H9 (cell line): ENCODE measurements around the gene HHAT. TPM values are rescaled to one million over a fixed set of nuclear protein-coding genes. Genes with fewer than 3 reads are reported as not detected.

Experiments
- DNase-seq: peaks from one replicate; pipeline ENCODE4 v3.0.0-alpha.2; 2017
- H2AFZ ChIP-seq: one replicate; pipeline ENCODE4 v1.6.1; 2013; ENCODE audit warnings: mild to moderate bottlenecking, low read length, control low read depth, moderate library complexity
- H2AK5ac ChIP-seq: 2 replicates; pipeline ENCODE4 v1.6.1; 2013; ENCODE audit warnings: low read length, control low read depth, mixed read lengths; ENCODE audit not compliant: insufficient read length
- H2BK120ac ChIP-seq: one replicate; pipeline ENCODE4 v1.6.1; 2013; ENCODE audit warnings: low read depth, mild to moderate bottlenecking, low read length, control low read depth, inconsistent platforms; ENCODE audit not compliant: poor library complexity, severe bottlenecking
- H2BK12ac ChIP-seq: 2 replicates; pipeline ENCODE4 v1.6.1; 2013; ENCODE audit warnings: low read length, control low read depth, mixed read lengths, low read depth; ENCODE audit not compliant: insufficient read length
- H2BK15ac ChIP-seq: 2 replicates; pipeline ENCODE4 v1.6.1; 2013; ENCODE audit warnings: low read depth, low read length, control low read depth
- H2BK20ac ChIP-seq: one replicate; pipeline ENCODE4 v1.6.1; 2013; ENCODE audit warnings: low read depth, mild to moderate bottlenecking, low read length, control low read depth, inconsistent platforms; ENCODE audit not compliant: poor library complexity, severe bottlenecking
- H2BK5ac ChIP-seq: 2 replicates; pipeline ENCODE4 v1.6.1; 2013; ENCODE audit warnings: low read length, control low read depth, mixed read lengths; ENCODE audit not compliant: insufficient read length
- H3K14ac ChIP-seq: 2 replicates; pipeline ENCODE4 v1.6.1; 2013; ENCODE audit warnings: low read length, control low read depth; ENCODE audit not compliant: insufficient read depth
- H3K18ac ChIP-seq: 2 replicates; pipeline ENCODE4 v1.6.1; 2013; ENCODE audit warnings: low read depth, mild to moderate bottlenecking, mixed read lengths, low read length, control low read depth; ENCODE audit not compliant: insufficient read length
- H3K23ac ChIP-seq: 2 replicates; pipeline ENCODE4 v1.6.1; 2013; ENCODE audit warnings: low read length, control low read depth, mixed read lengths, low read depth; ENCODE audit not compliant: insufficient read length
- H3K23me2 ChIP-seq: 2 replicates; pipeline ENCODE4 v1.6.1; 2013; ENCODE audit warnings: low read depth, mild to moderate bottlenecking, mixed read lengths, low read length, control low read depth; ENCODE audit not compliant: insufficient read length, poor library complexity, severe bottlenecking
- H3K27ac ChIP-seq: 2 replicates; pipeline ENCODE4 v1.5.1; 2013; ENCODE audit warnings: low read length, control low read depth, mixed read lengths, low read depth; ENCODE audit not compliant: insufficient read length
- H3K27me3 ChIP-seq: 2 replicates; pipeline ENCODE4 v1.6.1; 2013; ENCODE audit warnings: low read length, control low read depth, inconsistent platforms; ENCODE audit not compliant: insufficient read depth
- H3K4ac ChIP-seq: 2 replicates; pipeline ENCODE4 v1.6.1; 2013; ENCODE audit warnings: low read depth, mild to moderate bottlenecking, control low read depth, inconsistent platforms, low read length, moderate library complexity
- H3K4me1 ChIP-seq: 2 replicates; pipeline ENCODE4 v1.6.1; 2013; ENCODE audit warnings: low read length, control low read depth, inconsistent platforms; ENCODE audit not compliant: insufficient read depth
- H3K4me2 ChIP-seq: 2 replicates; pipeline ENCODE4 v1.6.1; 2013; ENCODE audit warnings: low read length, control low read depth, mixed read lengths; ENCODE audit not compliant: insufficient read length, insufficient read depth
- H3K56ac ChIP-seq: 2 replicates; pipeline ENCODE4 v1.6.1; 2013; ENCODE audit warnings: low read depth, mild to moderate bottlenecking, mixed read lengths, low read length, control low read depth; ENCODE audit not compliant: insufficient read length
- H3K79me1 ChIP-seq: 2 replicates; pipeline ENCODE4 v1.6.1; 2013; ENCODE audit warnings: low read depth, mild to moderate bottlenecking, moderate library complexity, low read length, control low read depth, inconsistent platforms; ENCODE audit not compliant: insufficient read depth, poor library complexity, severe bottlenecking
- H3K79me2 ChIP-seq: 2 replicates; pipeline ENCODE4 v1.6.1; 2013; ENCODE audit warnings: low read length, control low read depth, inconsistent platforms; ENCODE audit not compliant: insufficient read depth
- H3K9ac ChIP-seq: 2 replicates; pipeline ENCODE4 v1.6.1; 2013; ENCODE audit warnings: low read length, control low read depth, mixed read lengths; ENCODE audit not compliant: insufficient read length; ENCODE audit errors: extremely low read depth
- H3K9me3 ChIP-seq: one replicate; pipeline ENCODE4 v1.6.1; 2013; ENCODE audit warnings: low read depth, low read length, inconsistent platforms; ENCODE audit not compliant: control insufficient read depth
- H3T11ph ChIP-seq: one replicate; pipeline ENCODE4 v1.6.1; 2013; ENCODE audit warnings: mild to moderate bottlenecking, low read length, control low read depth, inconsistent platforms
- H4K20me1 ChIP-seq: one replicate; pipeline ENCODE4 v1.6.1; 2013; ENCODE audit not compliant: control insufficient read depth, insufficient read length, insufficient read depth
- H4K5ac ChIP-seq: 2 replicates; pipeline ENCODE4 v1.6.1; 2013; ENCODE audit warnings: low read depth, mild to moderate bottlenecking, mixed read lengths, low read length, control low read depth; ENCODE audit not compliant: insufficient read length
- H4K8ac ChIP-seq: replicated peaks from 2 replicates; pipeline ENCODE4 v1.6.1; 2013; ENCODE audit warnings: low read length, control low read depth, mixed read lengths, low read depth; ENCODE audit not compliant: insufficient read length
- H4K91ac ChIP-seq: 2 replicates; pipeline ENCODE4 v1.6.1; 2013; ENCODE audit warnings: low read depth, mild to moderate bottlenecking, moderate library complexity, mixed read lengths, low read length, control low read depth; ENCODE audit not compliant: insufficient read length
- H3K27ac Mint-ChIP-seq, 3 experiments: 2 replicates in 2 of 3; 3 replicates in 1 of 3; pipeline ENCODE4 v1.8.0; 2020 to 2021; ENCODE audit warnings: mixed read lengths in 3 of 3, mild to moderate bottlenecking in 1 of 3, moderate library complexity in 1 of 3
- H3K27me3 Mint-ChIP-seq: 2 replicates; pipeline ENCODE4 v1.8.0; 2021; ENCODE audit warnings: low read depth, mild to moderate bottlenecking, moderate library complexity, mixed read lengths
- H3K36me3 Mint-ChIP-seq, 3 experiments: 2 replicates in 2 of 3; 3 replicates in 1 of 3; pipeline ENCODE4 v1.8.0; 2020 to 2021; ENCODE audit warnings: low read depth in 3 of 3, mixed read lengths in 3 of 3; ENCODE audit not compliant: insufficient read depth in 1 of 3
- H3K4me1 Mint-ChIP-seq, 2 experiments: 2 replicates each; pipeline ENCODE4 v1.8.0; 2020; ENCODE audit warnings: mixed read lengths in 2 of 2
- H3K4me3 Mint-ChIP-seq, 2 experiments: 2 replicates in 1 of 2; 3 replicates in 1 of 2; pipeline ENCODE4 v1.8.0; 2020 to 2021; ENCODE audit warnings: mild to moderate bottlenecking in 2 of 2, mixed read lengths in 2 of 2, moderate library complexity in 1 of 2
- H3K9me3 Mint-ChIP-seq, 2 experiments: 2 replicates in 1 of 2; 3 replicates in 1 of 2; pipeline ENCODE4 v1.8.0; 2020; ENCODE audit warnings: mild to moderate bottlenecking in 2 of 2, mixed read lengths in 2 of 2, moderate library complexity in 1 of 2
- CTCF ChIP-seq: fragments of 200-600 bp; sonication (generic); conservative IDR thresholded peaks from 3 replicates; pipeline ENCODE4 v1.8.0; 2021; ENCODE audit warnings: antibody characterized with exemption, mild to moderate bottlenecking
- WGBS: extraction: QIAGEN DNeasy Blood & Tissue Kit; methylation state at CpG from one replicate; pipeline ENCODE4 v1.1.7; 2013; ENCODE audit warnings: missing lambda C conversion rate, low lambda C conversion rate, mixed read lengths; ENCODE audit not compliant: insufficient read length; ENCODE audit errors: extremely low coverage; 5-methylcytosine and 5-hydroxymethylcytosine counted together
- total RNA-seq: library from RNA; stranded (reverse); gene quantifications from 2 replicates; pipeline ENCODE4 v1.2.1, GENCODE V29; 2021

Gene HHAT
- total RNA-seq, 1 experiment from 2014 or later, result 0.48 TPM

GRCh38 chr1:210412240-210412639 is 83.5 kb downstream of the HHAT start:
- no peak overlapping the region for H4K91ac ChIP-seq
- Mint-ChIP-seq H3K9me3 (peaks cover 5 to 8% of the 10 kb centered on the region in 2 experiments; a peak in 4 of 5 replicates), H3K4me1 (peaks cover 10 to 22% of the 10 kb centered on the region in 2 experiments), H3K27ac (no peak overlapping the region), H3K4me3 (no peak overlapping the region), H3K36me3 (peaks cover 0 to 8% (median 0%) of the 10 kb centered on the region in 3 experiments; a peak in 3 of 7 replicates), H3K27me3 (no peaks in the 10 kb centered on the region; the same call in 1 of the 2 replicates)
- no peak overlapping the region for H4K5ac ChIP-seq
- no peaks in the 10 kb centered on the region for H3K23me2 ChIP-seq
- H3K79me1 ChIP-seq, result no peaks in the 10 kb centered on the region
- DNase-seq, result no peak
- peaks cover 7% of the 10 kb centered on the region; the same call in 1 of the 2 replicates for H3K4me1 ChIP-seq
- H3K9me3 ChIP-seq, result no peaks in the 10 kb centered on the region
- H3K23ac ChIP-seq, result no peak overlapping the region
- H3K56ac ChIP-seq, result no peak overlapping the region
- no peak overlapping the region for H2AK5ac ChIP-seq
- H3K27me3 ChIP-seq, result no peaks in the 10 kb centered on the region
- no peak overlapping the region for H3K9ac ChIP-seq
- H2AFZ ChIP-seq, result no peak overlapping the region
- H3K27ac ChIP-seq, result no peak overlapping the region
- no peak overlapping the region for H3T11ph ChIP-seq
- no peak overlapping the region for H2BK5ac ChIP-seq
- no peak overlapping the region for H3K4me2 ChIP-seq
- no peak overlapping the region for H2BK15ac ChIP-seq
- no peak overlapping the region for H4K8ac ChIP-seq
- TF ChIP-seq CTCF, result no peak
- no peak overlapping the region for H3K14ac ChIP-seq
- no peak overlapping the region for H2BK120ac ChIP-seq
- H3K79me2 ChIP-seq, result no peaks in the 10 kb centered on the region
- H4K20me1 ChIP-seq, result no peaks in the 10 kb centered on the region
- H2BK20ac ChIP-seq, result no peak overlapping the region
- H2BK12ac ChIP-seq, result no peak overlapping the region
- H3K18ac ChIP-seq, result no peak overlapping the region
- H3K4ac ChIP-seq, result no peak overlapping the region
- no CpG with 5 or more reads among the region's 1 CpG for WGBS
